HCT116 (cell line): ENCODE results near the gene ERVW-1. TPM values are rescaled to one million over a fixed set of nuclear protein-coding genes. Genes with fewer than 3 reads are reported as not detected.

Experiments
- ATAC-seq: fragments of 200-7000 bp; cut with Tn5 transposase; 2 replicates; pipeline ENCODE4 v1.9.1; 2020; ENCODE audit warnings: mild to moderate bottlenecking, moderate library complexity
- BruUV-seq: library from RNA; stranded (reverse); fragments of 400-500 nt; replicated peaks from 2 replicates; lab custom pipeline; 2021; lab: Mats Ljungman, UMichigan
- CTCF ChIA-PET: fragments of 300-600 bp; sonication (Branson Sonifier 250); formaldehyde crosslinking; loops from one replicate; lab custom pipeline; 2021; ENCODE audit warnings: antibody characterized with exemption; lab: Charles Lee
- POLR2A ChIA-PET: fragments of 300-600, 350-600 bp; sonication (Branson Sonifier 250); formaldehyde crosslinking; loops from one replicate; lab custom pipeline; 2021; ENCODE audit warnings: antibody characterized with exemption; lab: Charles Lee
- RAD21 ChIA-PET, 2 experiments: fragments of 300-600 bp; sonication (Branson Sonifier 250); formaldehyde crosslinking; loops; one replicate each; lab custom pipeline; 2023; ENCODE audit warnings: low total read pairs in 2 of 2; ENCODE audit not compliant: uncharacterized antibody in 2 of 2, unreplicated experiment in 2 of 2, low non-redundant PET in 1 of 2; lab: Charles Lee
- DNase-seq: peaks from one replicate; pipeline ENCODE4 v3.0.0-alpha.2; 2010; ENCODE audit warnings: low read depth, low spot score
- H2AFZ ChIP-seq: fragments of 200-600 bp; shearing (Covaris generic), sonication (generic); 2 replicates; pipeline ENCODE4 v1.6.1; 2017; ENCODE audit warnings: low read depth, mixed run types, mixed read lengths, antibody characterized with exemption, low read length; ENCODE audit not compliant: poor library complexity, severe bottlenecking
- H3K27ac ChIP-seq: 2 replicates; pipeline ENCODE4 v1.5.1; 2012; ENCODE audit warnings: low read depth, low read length
- H3K27me3 ChIP-seq: fragments of 200-600 bp; sonication (generic); 2 replicates; pipeline ENCODE4 v1.6.1; 2016; ENCODE audit warnings: mixed run types, low read length, mixed read lengths; ENCODE audit not compliant: insufficient read depth
- H3K36me3 ChIP-seq, 2 experiments: fragments of 200-500 bp in 1 of 2; fragments of 200-600 bp in 1 of 2; sonication (Bioruptor generic) in 1 of 2; sonication (generic) in 1 of 2; 2 replicates each; pipeline versions ENCODE4 v1.5.1 to v1.6.1; 2014 to 2016; ENCODE audit warnings: low read length in 2 of 2, inconsistent platforms in 1 of 2, mixed read lengths in 1 of 2, mixed run types in 1 of 2; ENCODE audit not compliant: insufficient read depth in 2 of 2, control insufficient read depth in 1 of 2
- H3K4me1 ChIP-seq, 2 experiments: fragments of 200-600 bp in 1 of 2; sonication (generic) in 1 of 2; 2 replicates each; pipeline versions ENCODE4 v1.5.1 to v1.6.1; 2012 to 2017; ENCODE audit warnings: low read length in 2 of 2, inconsistent platforms in 1 of 2, mild to moderate bottlenecking in 1 of 2, mixed read lengths in 1 of 2, mixed run types in 1 of 2, moderate library complexity in 1 of 2; ENCODE audit not compliant: insufficient read depth in 2 of 2, control insufficient read depth in 1 of 2
- H3K4me2 ChIP-seq: fragments of 200-600 bp; sonication (generic); 2 replicates; pipeline ENCODE4 v1.6.1; 2017; ENCODE audit warnings: mixed run types, low read length, mixed read lengths
- H3K4me3 ChIP-seq, 2 experiments: fragments of 200-600 bp in 1 of 2; sonication (generic) in 1 of 2; replicated peaks in 1 of 2; 2 replicates each; pipeline ENCODE4 v1.5.1; 2011 to 2016; ENCODE audit warnings: low read length in 2 of 2, control low read depth in 1 of 2, low read depth in 1 of 2, mild to moderate bottlenecking in 1 of 2, mixed read lengths in 1 of 2, mixed run types in 1 of 2
- H3K79me2 ChIP-seq: fragments of 200-600 bp; sonication (generic); 2 replicates; pipeline ENCODE4 v1.6.1; 2017; ENCODE audit warnings: mild to moderate bottlenecking, mixed run types, low read length, moderate library complexity, mixed read lengths; ENCODE audit not compliant: insufficient read depth
- H3K9ac ChIP-seq: fragments of 200-600 bp; sonication (generic); 2 replicates; pipeline ENCODE4 v1.6.1; 2016; ENCODE audit warnings: low read length, mixed read lengths
- H3K9me2 ChIP-seq: fragments of 200-600 bp; sonication (generic), shearing (Covaris generic); 2 replicates; pipeline ENCODE4 v1.6.1; 2017; ENCODE audit warnings: mixed run types, mild to moderate bottlenecking, moderate library complexity; ENCODE audit not compliant: insufficient read depth
- H3K9me3 ChIP-seq, 2 experiments: fragments of 200-500 bp in 1 of 2; fragments of 200-600 bp in 1 of 2; sonication (Bioruptor generic) in 1 of 2; sonication (generic) in 1 of 2; 2 replicates each; pipeline ENCODE4 v1.6.1; 2014 to 2017; ENCODE audit warnings: low read length in 2 of 2, mixed read lengths in 2 of 2, inconsistent platforms in 1 of 2, low read depth in 1 of 2, mild to moderate bottlenecking in 1 of 2, mixed run types in 1 of 2, moderate library complexity in 1 of 2; ENCODE audit not compliant: control insufficient read depth in 1 of 2, insufficient read depth in 1 of 2
- H4K20me1 ChIP-seq: fragments of 200-600 bp; sonication (generic), shearing (Covaris generic); 2 replicates; pipeline ENCODE4 v1.6.1; 2017; ENCODE audit warnings: mixed run types, mild to moderate bottlenecking, moderate library complexity; ENCODE audit not compliant: insufficient read depth
- CBX3 ChIP-seq: IDR thresholded peaks from 2 replicates; pipeline ENCODE4 v1.6.1; 2012; ENCODE audit warnings: low read depth
- CEBPB ChIP-seq: IDR thresholded peaks from 2 replicates; pipeline ENCODE4 v1.6.1; 2012; ENCODE audit warnings: low read depth
- EZH2phosphoT487 ChIP-seq: fragments of 200-600 bp; IDR thresholded peaks from 2 replicates; pipeline ENCODE4 v1.6.1; 2018; ENCODE audit warnings: antibody characterized with exemption, borderline replicate concordance
- FOSL1 ChIP-seq: IDR thresholded peaks from 2 replicates; pipeline ENCODE4 v1.6.1; 2012; ENCODE audit warnings: low read depth
- POLR2A ChIP-seq: IDR thresholded peaks from 2 replicates; pipeline ENCODE4 v1.7.0; 2011; ENCODE audit warnings: borderline replicate concordance; ENCODE audit not compliant: insufficient read depth, insufficient read length; ENCODE audit errors: extremely low read depth
- POLR2AphosphoS5 ChIP-seq: IDR thresholded peaks from 2 replicates; pipeline ENCODE4 v1.6.1; 2011; ENCODE audit warnings: mild to moderate bottlenecking, low read depth, low read length, moderate library complexity
- RAD21 ChIP-seq: IDR thresholded peaks from 2 replicates; pipeline ENCODE4 v1.6.1; 2012; ENCODE audit warnings: low read depth, mild to moderate bottlenecking
- YY1 ChIP-seq: IDR thresholded peaks from 2 replicates; pipeline ENCODE4 v1.6.1; 2011; ENCODE audit warnings: low read length, low read depth, moderate library complexity, mild to moderate bottlenecking; ENCODE audit not compliant: insufficient replicate concordance; ENCODE audit errors: extremely low read depth
- intact Hi-C: fragments of 100-400 bp; cut with micrococcal nuclease; formaldehyde crosslinking; loops from 2 replicates; pipeline ENCODE4 v1.10.0; 2022
- total RNA-seq: library from RNA; stranded (reverse); gene quantifications from one replicate; pipeline ENCODE4 v1.2.1, GENCODE V29; 2021; ENCODE audit not compliant: unreplicated experiment

Gene ERVW-1
- total RNA-seq, 1 experiment from 2014 or later, result not detected

DNA sequence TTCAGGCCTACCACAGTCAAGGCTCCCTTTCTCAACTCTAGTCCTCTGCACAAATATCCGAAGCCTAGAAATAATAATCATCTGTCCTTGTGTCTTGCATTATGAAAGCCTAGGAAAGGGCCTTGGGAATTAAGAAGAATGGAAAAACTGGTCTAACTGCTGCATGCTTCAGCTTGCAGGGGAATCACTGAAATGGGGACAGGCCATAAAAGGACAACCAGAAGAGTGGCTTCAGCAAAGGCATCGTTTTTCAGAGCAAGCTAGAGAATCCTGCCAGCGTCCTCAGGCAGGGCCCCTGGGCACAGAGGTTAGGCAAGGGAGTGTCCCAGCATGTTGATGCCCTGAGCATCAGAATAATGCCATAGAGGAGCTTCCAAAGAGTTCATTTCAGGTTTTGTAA is 13.2 kb downstream of the ERVW-1 start:
- Histone ChIP-seq H4K20me1 (no peaks in the 10 kb centered on the region), H3K27me3 (no peaks in the 10 kb centered on the region), H3K36me3 (no peaks in the 10 kb centered on the region), H2AFZ (no peak overlapping the region), H3K4me3 (no peak overlapping the region), H3K4me1 (no peaks in the 10 kb centered on the region), H3K79me2 (no peaks in the 10 kb centered on the region), H3K9me3 (no peaks in the 10 kb centered on the region), H3K9ac (no peak overlapping the region), H3K9me2 (no peaks in the 10 kb centered on the region), H3K27ac (no peak overlapping the region), H3K4me2 (no peak overlapping the region)
- RAD21 ChIA-PET, result no interaction called here
- CTCF ChIA-PET, result no interaction called here
- intact Hi-C loops, result no loop called here
- POLR2A ChIA-PET, result no interaction called here
- BruUV-seq, result no TSS peak
- TF ChIP-seq POLR2AphosphoS5 (no peak), POLR2A (no peak), FOSL1 (no peak), YY1 (no peak), CBX3 (no peak), RAD21 (no peak)
- no peak for ATAC-seq
- DNase-seq, result no peak

DNA sequence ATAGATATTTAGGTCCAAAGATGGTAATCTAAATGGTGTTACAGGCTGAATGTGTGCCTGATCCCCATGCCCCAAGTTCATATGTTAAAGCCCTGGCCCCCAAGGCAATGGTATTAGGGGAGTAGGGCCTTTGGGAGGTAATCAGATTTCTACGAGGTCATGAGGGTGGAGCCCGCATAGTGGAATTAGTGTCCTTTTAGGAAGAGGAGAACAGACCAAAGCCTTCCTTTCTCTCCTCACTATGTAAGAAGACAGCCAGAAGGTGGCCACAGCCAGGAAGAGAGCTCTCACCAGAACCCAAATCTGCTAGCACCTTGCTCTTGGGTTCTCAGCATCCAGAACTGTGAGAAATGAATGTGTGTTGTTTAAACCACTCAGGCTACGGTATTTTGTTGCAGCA is 15.2 kb downstream of the ERVW-1 start:
- ChIA-PET POLR2A (no interaction called here), RAD21 (interaction anchor here in 1 of 2 experiments (0.5 kb wide), 1 partner anchor 592 kb away, joined by 3 read pairs; no protein-coding TSS in a partner anchor), CTCF (interaction anchor here (1.4 kb wide), 1 partner anchor 49 kb away, joined by 3 read pairs; no protein-coding TSS in a partner anchor)
- no peak for TF ChIP-seq CBX3
- TF ChIP-seq POLR2AphosphoS5, result no peak
- no peak for TF ChIP-seq POLR2A
- TF ChIP-seq EZH2phosphoT487, result no peak
- TF ChIP-seq CEBPB, result no peak
- Histone ChIP-seq H3K79me2 (no peaks in the 10 kb centered on the region), H3K27me3 (no peaks in the 10 kb centered on the region), H3K27ac (no peak overlapping the region), H4K20me1 (no peaks in the 10 kb centered on the region), H2AFZ (no peak overlapping the region), H3K9me2 (no peaks in the 10 kb centered on the region), H3K36me3 (no peaks in the 10 kb centered on the region), H3K4me3 (no peak overlapping the region), H3K4me2 (no peak overlapping the region), H3K4me1 (no peaks in the 10 kb centered on the region), H3K9me3 (no peaks in the 10 kb centered on the region), H3K9ac (no peak overlapping the region)
- no TSS peak for BruUV-seq
- DNase-seq (no peak), ATAC-seq (no peak)
- intact Hi-C loops, result no loop called here
